Testis (tissue), 2 donors: Measurements from ENCODE around the gene HMX1.

Source experiments
- POLR2A ChIP-seq: fragments of 450-650 bp; IDR thresholded peaks from one replicate; pipeline ENCODE4 v1.6.1; 2017; ENCODE audit warnings: antibody characterized with exemption, mild to moderate bottlenecking, moderate library complexity
- TF ChIP-seq, protein P1 (sequence below), 3 experiments: fragments of 450-650 bp in 2 of 3; fragments of 200-600 bp in 1 of 3; sonication (generic) in 1 of 3; IDR thresholded peaks; one replicate each; pipeline ENCODE4 v1.5.1; 2016 to 2019; ENCODE audit warnings: antibody characterized with exemption in 3 of 3, mild to moderate bottlenecking in 2 of 3, moderate library complexity in 1 of 3

DNA sequence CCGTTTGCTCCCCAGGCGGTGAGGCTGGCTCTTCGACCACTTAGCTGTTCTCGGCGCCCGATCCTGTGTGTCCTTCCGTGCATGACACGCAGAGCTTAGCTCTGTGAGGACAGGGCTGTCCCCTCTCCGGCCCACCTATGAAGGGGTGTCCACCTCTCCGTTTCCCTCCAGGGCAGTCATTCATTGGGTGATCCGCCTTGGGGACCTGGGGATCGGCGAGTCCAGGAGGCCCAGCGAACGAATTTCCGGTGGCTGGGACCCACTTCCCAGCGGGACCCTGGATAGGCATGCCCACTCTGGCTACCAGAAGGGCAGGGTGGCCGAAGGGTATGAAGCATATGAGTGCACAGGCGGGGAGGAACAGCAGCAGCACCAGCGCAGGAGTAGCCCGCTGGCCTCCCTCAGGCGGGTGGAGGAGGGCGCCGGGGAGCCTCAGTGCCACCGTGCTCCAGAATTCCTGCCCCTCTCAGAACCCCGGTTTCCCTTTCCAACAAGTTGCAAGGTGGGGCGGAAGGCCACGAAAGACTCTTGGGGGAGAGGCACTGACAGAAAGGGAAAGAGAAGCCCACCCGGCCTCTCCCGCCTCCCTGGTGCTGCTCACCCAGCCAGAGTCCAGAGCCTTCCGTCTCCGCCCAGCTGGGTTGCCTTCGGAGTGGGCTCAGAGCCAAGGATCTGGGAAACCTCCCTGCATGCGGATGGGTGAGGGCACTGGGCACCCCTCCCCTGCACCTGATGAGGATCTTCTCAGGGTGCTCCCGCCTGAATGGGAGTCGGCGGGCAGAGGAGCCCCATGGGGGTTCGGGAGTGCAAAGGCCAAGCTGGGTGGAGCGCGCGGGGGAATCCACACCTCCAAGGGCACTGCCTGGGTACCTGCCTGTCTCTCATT, 8.6 kb downstream of the HMX1 start:
- TF ChIP-seq, protein P1, sequence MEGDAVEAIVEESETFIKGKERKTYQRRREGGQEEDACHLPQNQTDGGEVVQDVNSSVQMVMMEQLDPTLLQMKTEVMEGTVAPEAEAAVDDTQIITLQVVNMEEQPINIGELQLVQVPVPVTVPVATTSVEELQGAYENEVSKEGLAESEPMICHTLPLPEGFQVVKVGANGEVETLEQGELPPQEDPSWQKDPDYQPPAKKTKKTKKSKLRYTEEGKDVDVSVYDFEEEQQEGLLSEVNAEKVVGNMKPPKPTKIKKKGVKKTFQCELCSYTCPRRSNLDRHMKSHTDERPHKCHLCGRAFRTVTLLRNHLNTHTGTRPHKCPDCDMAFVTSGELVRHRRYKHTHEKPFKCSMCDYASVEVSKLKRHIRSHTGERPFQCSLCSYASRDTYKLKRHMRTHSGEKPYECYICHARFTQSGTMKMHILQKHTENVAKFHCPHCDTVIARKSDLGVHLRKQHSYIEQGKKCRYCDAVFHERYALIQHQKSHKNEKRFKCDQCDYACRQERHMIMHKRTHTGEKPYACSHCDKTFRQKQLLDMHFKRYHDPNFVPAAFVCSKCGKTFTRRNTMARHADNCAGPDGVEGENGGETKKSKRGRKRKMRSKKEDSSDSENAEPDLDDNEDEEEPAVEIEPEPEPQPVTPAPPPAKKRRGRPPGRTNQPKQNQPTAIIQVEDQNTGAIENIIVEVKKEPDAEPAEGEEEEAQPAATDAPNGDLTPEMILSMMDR (IDR thresholded peaks at IDR 0.05): no peak
- no peak for TF ChIP-seq POLR2A
